ENCODE measurements around the gene GPR141. TPM values are rescaled to one million over a fixed set of nuclear protein-coding genes. Genes with fewer than 3 reads are reported as not detected.
A peak's percentile ranks its signal among the peaks of the same experiment; 100 is the strongest.

The GPR141 gene
- polyA plus RNA-seq, 3 donors: 25.4 to 26.6 (median 25.5) TPM

GRCh38 chr7:37759526-37759925 is 76.0 kb downstream of the GPR141 start:
- Mint-ChIP-seq H3K4me1 (peaks cover 49% of the 10 kb centered on the region), H3K4me3 (no peak overlapping the region), H3K27ac (peak overlapping the region in 1 of 7 donors; percentile 63), H3K27me3 (ENCODE audit: low read depth in 3 of 3) (no peaks in the 10 kb centered on the region), H3K36me3 (peaks cover 39 to 48% of the 10 kb centered on the region in 2 donors), H3K9me3 (peaks cover 0 to 6% (median 2%) of the 10 kb centered on the region in 7 donors)
- no peak for DNase-seq
- Histone ChIP-seq H3K9ac (ENCODE audit: insufficient read depth, low read length, poor library complexity, severe bottlenecking) (no peak overlapping the region), H3K36me3 (replicated peaks in 1 of 2; ENCODE audit: control insufficient read depth in 1 of 2, insufficient read depth in 2 of 2, low read length in 2 of 2) (peaks cover 10 to 35% of the 10 kb centered on the region in 2 donors), H2AFZ (ENCODE audit: insufficient read depth, low read depth, low read length, poor library complexity, severe bottlenecking) (no peak overlapping the region), H3K27me3 (ENCODE audit: control insufficient read depth in 2 of 2, insufficient read depth in 2 of 2, low read length in 2 of 2) (no peaks in the 10 kb centered on the region), H4K20me1 (ENCODE audit: insufficient read depth, low read length) (no peaks in the 10 kb centered on the region), H3K79me2 (ENCODE audit: insufficient read depth, low read length) (peaks cover 34% of the 10 kb centered on the region), H3K4me1 (ENCODE audit: control insufficient read depth in 1 of 2, insufficient read depth in 2 of 2, low read length in 2 of 2) (peaks cover 22 to 30% of the 10 kb centered on the region in 2 donors), H3K27ac (ENCODE audit: low read depth in 1 of 2, low read length in 2 of 2) (no peak overlapping the region), H3K4me2 (replicated peaks; ENCODE audit: extremely low read depth, low read length, poor library complexity, severe bottlenecking) (no peak overlapping the region), H3K4me3 (replicated peaks in 1 of 3; ENCODE audit: low read depth in 2 of 3, low read length in 3 of 3) (no peak overlapping the region), H3K9me3 (replicated peaks in 1 of 2; ENCODE audit: control insufficient read depth in 1 of 2, insufficient read depth in 1 of 2, low read length in 2 of 2) (no peaks in the 10 kb centered on the region)
- intact Hi-C loops (cut with micrococcal nuclease): no loop called here
- WGBS (ENCODE audit: insufficient coverage): 76% methylated on average over 4 of the region's 5 CpGs
- TF ChIP-seq CTCF (IDR thresholded peaks at IDR 0.05): no peak

DNA sequence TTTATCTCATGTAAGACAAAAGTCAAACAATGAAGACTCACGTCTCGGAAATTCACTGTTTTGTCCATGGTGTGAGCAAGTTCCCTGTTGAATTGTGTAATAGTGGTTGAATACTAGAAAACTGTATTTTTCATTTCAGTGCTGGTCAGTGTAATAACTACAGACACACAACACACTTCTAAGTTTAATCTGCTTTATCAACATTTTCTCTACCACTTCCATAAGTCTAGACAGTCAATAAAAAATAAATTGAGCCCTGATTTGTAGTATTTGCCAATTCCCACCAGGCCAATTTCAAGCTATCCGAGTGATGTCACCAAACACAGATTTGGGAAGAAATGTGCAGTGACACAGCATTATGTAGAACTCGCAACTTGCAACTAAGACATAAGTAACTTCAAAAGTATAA is 81.9 kb downstream of the GPR141 start:
- H3K4me3 ChIP-seq (replicated peaks in 1 of 3; ENCODE audit: low read depth in 2 of 3, low read length in 3 of 3): peak overlapping the region; percentile 31 to 68 (median 60)
- H3K36me3 Mint-ChIP-seq: peaks cover 23 to 29% of the 10 kb centered on the region in 2 donors
- H3K9me3 ChIP-seq (replicated peaks in 1 of 2; ENCODE audit: control insufficient read depth in 1 of 2, insufficient read depth in 1 of 2, low read length in 2 of 2): no peaks in the 10 kb centered on the region
- H3K79me2 ChIP-seq (ENCODE audit: insufficient read depth, low read length): peaks cover 14% of the 10 kb centered on the region
- no peaks in the 10 kb centered on the region for H3K27me3 Mint-ChIP-seq (ENCODE audit: low read depth in 3 of 3)
- H3K4me1 ChIP-seq (ENCODE audit: control insufficient read depth in 1 of 2, insufficient read depth in 2 of 2, low read length in 2 of 2): peaks cover 45 to 50% of the 10 kb centered on the region in 2 donors
- peak overlapping the region; percentile 82 to 96 for H3K27ac ChIP-seq (ENCODE audit: low read depth in 1 of 2, low read length in 2 of 2)
- H3K9ac ChIP-seq (ENCODE audit: insufficient read depth, low read length, poor library complexity, severe bottlenecking): peak overlapping the region; percentile 70
- H3K4me1 Mint-ChIP-seq: peaks cover 67% of the 10 kb centered on the region
- TF ChIP-seq CTCF (IDR thresholded peaks at IDR 0.05): no peak
- intact Hi-C loops (cut with micrococcal nuclease): no loop called here
- WGBS (ENCODE audit: insufficient coverage): no CpG with 5 or more reads among the region's 4 CpGs
- peak overlapping the region; percentile 94 to 97 (median 96) for H3K27ac Mint-ChIP-seq
- H4K20me1 ChIP-seq (ENCODE audit: insufficient read depth, low read length): no peaks in the 10 kb centered on the region
- peaks cover 0 to 5% (median 2%) of the 10 kb centered on the region in 7 donors for H3K9me3 Mint-ChIP-seq
- peak overlapping the region; percentile 70 for H3K4me2 ChIP-seq (replicated peaks; ENCODE audit: extremely low read depth, low read length, poor library complexity, severe bottlenecking)
- H3K4me3 Mint-ChIP-seq: peak overlapping the region; percentile 60 to 88
- H2AFZ ChIP-seq (ENCODE audit: insufficient read depth, low read depth, low read length, poor library complexity, severe bottlenecking): peak overlapping the region; percentile 70
- H3K27me3 ChIP-seq (ENCODE audit: control insufficient read depth in 2 of 2, insufficient read depth in 2 of 2, low read length in 2 of 2): no peaks in the 10 kb centered on the region
- H3K36me3 ChIP-seq (replicated peaks in 1 of 2; ENCODE audit: control insufficient read depth in 1 of 2, insufficient read depth in 2 of 2, low read length in 2 of 2): peaks cover 0 to 20% of the 10 kb centered on the region in 2 donors
- peak; percentile 51 to 84 (median 70) for DNase-seq
